Stimulated activated CD8-positive, alpha-beta memory T cell treated with anti-CD3 and anti-CD28 coated beads, Interleukin-4, amount 100 ng/mL, for 48 hours (primary cell): ENCODE data around the gene SENP8.

ENCODE experiments used
- DNase-seq: peaks from one replicate; pipeline ENCODE4 v3.0.0-alpha.2; 2020

The SENP8 gene

DNA sequence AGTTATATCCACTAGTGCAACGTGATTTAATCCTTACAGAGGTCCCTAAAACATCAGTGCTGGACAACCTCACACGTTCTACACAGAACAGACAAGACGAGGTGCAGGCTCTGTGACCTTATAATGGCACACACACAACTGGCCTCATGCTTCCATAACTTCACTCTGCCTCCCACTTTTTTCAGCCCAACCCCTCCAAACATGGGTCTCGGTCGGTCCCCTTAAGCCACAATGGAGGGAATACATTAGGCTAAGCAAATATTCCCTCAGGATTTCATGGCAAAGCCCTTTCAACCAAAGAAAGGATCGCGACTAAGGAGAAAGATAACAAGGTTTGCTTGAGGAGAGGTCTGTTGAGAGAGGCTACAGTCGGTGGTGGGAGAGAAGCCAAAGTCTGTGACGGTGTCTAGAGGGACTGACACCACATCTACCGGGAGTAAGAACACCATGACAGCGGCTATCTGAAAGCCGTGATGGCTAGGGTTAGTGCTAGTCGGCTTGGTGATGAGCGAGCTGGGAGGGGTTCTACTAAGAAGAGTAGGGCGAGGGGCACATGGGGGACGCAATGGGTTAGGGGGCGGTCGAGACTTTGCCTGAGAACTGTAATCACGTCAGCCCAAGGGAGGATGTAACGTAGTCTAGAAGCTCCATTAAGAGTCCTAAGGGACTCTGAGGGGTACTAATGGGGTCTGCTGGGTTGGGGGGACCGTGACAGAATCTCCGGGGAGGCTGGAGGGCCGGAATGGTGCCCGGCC, 1.3 kb upstream of the SENP8 start:
- DNase-seq = no peak

DNA sequence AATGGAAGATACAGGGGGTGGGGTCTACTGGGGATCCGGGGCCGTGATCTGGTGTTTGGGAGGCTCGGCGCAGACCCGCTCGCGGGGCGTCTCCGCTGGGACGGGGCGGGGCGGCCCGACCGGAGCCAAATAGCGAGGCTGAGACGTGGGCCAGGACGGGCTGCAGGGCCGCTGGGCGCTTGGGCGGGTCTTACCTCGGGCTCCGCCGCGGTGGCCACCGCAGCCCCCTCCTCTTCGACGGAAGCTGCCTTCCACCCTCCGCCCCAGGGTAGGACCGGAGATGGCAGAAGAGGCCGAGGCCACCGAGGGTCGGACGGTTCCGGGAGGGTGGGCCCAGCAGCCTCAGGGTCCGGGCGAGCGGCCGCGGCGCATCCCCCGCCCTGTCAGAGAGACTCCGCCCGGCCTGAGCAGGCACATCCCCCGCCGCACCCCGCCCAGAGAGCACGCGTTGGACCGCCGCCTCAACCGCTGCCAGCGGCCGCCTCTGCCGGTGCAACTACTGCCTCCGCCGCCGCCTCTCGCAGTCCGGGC, 652 bp upstream of the SENP8 start:
- peak; percentile 83 for DNase-seq

GRCh38 chr15:72124218-72124617, 6.0 kb downstream of the SENP8 start:
- DNase-seq = no peak

DNA sequence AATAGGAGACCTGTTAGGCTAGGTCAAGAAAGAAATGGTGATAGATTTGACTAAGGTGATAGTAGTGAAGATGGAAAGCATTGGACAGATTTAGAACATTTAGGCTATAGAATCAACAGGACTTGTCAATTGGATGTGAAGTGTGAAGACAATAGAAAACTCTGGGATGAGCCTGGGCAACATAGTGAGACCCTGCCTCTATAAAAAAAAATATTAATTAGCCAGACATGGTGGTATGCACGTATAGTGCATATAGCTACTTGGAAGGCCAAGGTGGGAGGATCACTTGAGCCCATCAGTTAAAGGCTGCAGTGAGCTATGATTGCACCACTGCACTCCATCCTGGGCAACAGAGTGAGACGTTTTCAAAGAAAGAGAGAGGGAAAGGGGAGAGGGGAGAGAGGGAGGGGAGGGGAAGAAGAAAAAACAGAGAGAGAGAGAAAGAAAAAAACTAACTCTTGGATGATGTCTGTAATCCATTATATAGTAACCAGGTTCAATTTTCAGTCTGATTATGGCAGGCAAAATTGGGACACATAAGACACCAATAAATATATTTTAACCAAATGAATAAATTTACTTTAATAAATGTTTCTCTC, 9.6 kb downstream of the SENP8 start:
- no peak for DNase-seq

DNA sequence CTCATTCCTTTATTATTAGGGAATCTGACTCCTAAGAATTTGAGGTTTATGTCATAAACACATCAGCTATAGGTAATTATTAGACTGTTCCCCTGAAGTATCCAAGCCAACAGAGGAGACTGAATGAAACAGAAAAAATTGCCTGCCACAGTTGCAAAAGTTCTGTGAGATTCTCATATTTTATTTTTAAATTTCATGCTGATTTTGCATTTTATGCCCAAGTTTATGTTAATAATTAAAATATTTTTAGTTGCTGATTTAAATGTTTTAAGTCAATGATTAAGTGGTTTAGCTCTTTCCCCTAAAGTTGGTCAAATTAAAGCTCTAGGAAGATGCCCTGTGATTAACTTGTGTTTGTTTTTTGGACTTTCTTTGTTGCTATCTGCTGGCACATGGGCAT, 10.2 kb downstream of the SENP8 start:
- no peak for DNase-seq

GRCh38 chr15:72130272-72130671, 12.1 kb downstream of the SENP8 start:
- no peak for DNase-seq

GRCh38 chr15:72131922-72132321, 13.7 kb downstream of the SENP8 start:
- no peak for DNase-seq

- DNase-seq = no peak
Observed at GRCh38 chr15:72133211-72133610, 15.0 kb downstream of the SENP8 start.

GRCh38 chr15:72135719-72136118, 17.5 kb downstream of the SENP8 start:
- no peak for DNase-seq

- DNase-seq = no peak
Observed at GRCh38 chr15:72136170-72137051, 18.2 kb downstream of the SENP8 start.

GRCh38 chr15:72139667-72140066, 21.5 kb downstream of the SENP8 start:
- no peak for DNase-seq

GRCh38 chr15:72140088-72140487, 21.9 kb downstream of the SENP8 start:
- no peak for DNase-seq

DNA sequence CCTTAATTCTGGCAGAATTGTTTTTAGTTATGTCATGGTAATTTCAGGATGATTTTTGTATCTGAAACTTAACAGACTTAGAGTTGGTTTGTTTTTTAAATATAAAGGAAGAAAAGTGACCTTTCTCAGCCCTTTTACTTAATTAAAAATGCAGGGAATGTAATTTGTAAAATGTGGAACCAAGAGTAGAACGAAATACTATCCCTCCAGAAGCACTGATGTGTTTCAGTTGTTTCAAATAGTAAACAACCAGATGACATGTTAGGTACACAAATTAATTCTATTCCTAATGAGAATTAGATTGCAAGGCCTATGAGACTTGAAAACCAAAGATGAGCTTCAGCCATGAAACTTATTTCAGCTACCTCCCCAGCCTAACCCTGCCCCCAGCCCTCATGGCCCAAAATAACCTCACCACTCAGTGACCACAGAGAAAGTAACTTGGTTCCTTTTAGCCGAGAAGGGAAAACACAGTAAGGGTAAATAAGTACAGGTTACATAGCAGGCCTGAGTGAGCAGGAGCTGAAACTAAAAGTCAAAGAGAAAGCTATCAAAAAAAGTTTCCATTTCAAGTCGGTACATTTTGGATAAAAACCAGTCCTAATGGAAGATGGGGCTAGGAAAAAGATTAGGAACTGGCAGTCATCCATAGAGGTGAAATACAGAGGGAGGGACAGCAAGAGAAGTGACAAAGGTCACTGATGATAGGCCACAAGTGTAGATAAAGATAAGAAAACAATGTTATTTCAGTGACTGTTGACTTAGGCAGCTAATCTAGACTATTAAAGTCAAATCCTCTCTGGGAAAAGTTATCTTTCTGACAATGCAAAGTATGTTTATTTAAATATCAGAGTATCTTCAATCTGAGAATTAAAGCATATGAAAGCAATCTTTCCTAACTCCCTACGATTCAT, 23.2 kb downstream of the SENP8 start:
- DNase-seq = no peak

DNA sequence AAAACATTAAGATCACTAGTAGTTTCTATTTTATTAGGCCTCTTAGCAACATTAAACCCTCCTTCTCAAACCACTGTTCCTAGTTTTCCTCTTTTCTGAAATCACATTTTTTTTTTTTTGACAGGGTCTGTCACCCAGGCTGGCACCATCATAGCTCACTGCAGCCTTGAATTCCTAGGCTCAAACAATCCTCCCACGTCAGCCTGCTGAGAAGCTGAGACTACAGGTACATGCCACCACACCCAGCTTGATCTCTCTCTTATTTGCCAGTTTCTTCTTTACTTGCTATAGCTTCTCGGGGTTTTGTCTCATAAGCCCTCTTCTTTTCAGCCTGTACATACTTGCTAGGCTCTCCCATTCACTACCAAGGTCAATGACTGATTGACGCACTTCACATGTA, 28.0 kb downstream of the SENP8 start:
- no peak for DNase-seq

GRCh38 chr15:72146934-72147333, 28.7 kb downstream of the SENP8 start:
- DNase-seq = no peak

- DNase-seq = no peak
Observed at GRCh38 chr15:72147418-72147817, 29.2 kb downstream of the SENP8 start.

GRCh38 chr15:72153269-72154000, 35.2 kb downstream of the SENP8 start:
- DNase-seq = no peak

- DNase-seq = no peak
Observed at GRCh38 chr15:72154316-72154715, 36.1 kb downstream of the SENP8 start.

GRCh38 chr15:72155003-72155621, 36.9 kb downstream of the SENP8 start:
- no peak for DNase-seq

DNA sequence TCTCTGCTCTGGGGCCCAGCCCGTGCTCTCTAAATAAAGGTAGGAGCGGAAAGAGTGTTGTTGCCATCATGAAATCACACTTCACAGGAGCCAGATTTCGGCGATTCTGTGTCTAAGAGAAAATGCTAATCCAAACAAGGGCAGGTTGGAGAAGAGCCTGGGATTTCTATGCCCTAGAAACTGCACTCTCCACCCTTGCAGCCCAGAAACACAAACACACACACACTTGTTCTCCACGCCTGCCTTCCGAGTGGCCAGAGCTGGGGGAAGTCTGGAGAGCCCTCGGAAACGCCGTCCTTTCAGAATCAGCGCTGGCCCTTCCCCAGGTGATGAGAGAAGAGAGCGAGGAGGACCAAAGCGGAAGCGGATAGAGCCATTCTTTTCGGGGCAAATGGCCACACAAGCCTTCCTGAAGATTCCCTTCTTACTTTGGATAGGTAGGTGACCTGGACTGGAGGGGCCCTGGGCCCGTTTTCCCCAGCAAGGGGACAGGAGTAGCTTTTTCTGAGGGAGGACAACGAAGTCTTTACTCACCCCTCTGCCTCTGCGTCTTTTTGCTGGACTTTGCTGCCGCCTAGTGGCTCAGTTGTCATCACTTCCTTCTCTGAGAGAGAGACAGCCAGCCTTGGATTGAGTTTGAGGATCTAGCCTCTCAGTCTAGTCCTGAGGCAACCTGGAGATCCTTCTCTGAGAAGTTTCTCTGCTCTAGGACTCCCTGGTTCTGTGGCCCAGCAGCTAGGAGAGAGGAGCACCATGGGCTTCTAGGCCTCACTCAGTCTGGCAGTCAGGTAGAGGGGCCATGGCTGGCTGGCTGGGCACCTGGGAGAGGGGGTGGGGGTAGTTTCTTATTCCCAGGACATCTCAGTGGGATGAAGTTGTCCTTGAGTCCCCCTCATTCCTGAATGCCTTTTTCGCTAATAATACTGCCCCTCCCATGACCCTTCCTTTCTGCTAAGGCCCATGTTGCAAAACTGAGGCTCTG, 37.7 kb downstream of the SENP8 start:
- DNase-seq = peak; percentile 91
